Prostate gland (tissue), 2 donors: ENCODE measurements around the gene SATB1. TPM values are rescaled to one million over a fixed set of nuclear protein-coding genes. Genes with fewer than 3 reads are reported as not detected.
A peak's percentile ranks its signal among the peaks of the same experiment; 100 is the strongest.

Experiments
- DNase-seq: peaks from one replicate; pipeline ENCODE4 v3.0.0-alpha.2; 2019; ENCODE audit warnings: low spot score
- H3K27ac ChIP-seq, 2 donors: fragments of 200-600 bp; sonication (generic); 2 replicates each; pipeline ENCODE4 v1.5.1; 2017 to 2019
- H3K27me3 ChIP-seq: fragments of 200-600 bp; sonication (generic); replicated peaks from 2 replicates; pipeline ENCODE4 v1.5.1; 2019; ENCODE audit not compliant: insufficient read depth
- H3K36me3 ChIP-seq, 2 donors: fragments of 200-600 bp; sonication (generic); 1 replicate in 1 of 2; 2 replicates in 1 of 2; pipeline versions ENCODE4 v1.5.1 to v1.8.1; 2017 to 2019
- H3K4me1 ChIP-seq: fragments of 200-600 bp; sonication (generic); replicated peaks from 2 replicates; pipeline ENCODE4 v1.5.1; 2019
- H3K4me3 ChIP-seq, 2 donors: fragments of 200-600 bp; sonication (generic); 2 replicates each; pipeline ENCODE4 v1.5.1; 2017 to 2019
- H3K9me3 ChIP-seq: fragments of 200-600 bp; sonication (generic); 2 replicates; pipeline ENCODE4 v1.5.1; 2017
- POLR2A ChIP-seq: fragments of 450-650 bp; IDR thresholded peaks from one replicate; pipeline ENCODE4 v1.6.1; 2016; ENCODE audit warnings: antibody characterized with exemption, mild to moderate bottlenecking
- POLR2AphosphoS5 ChIP-seq: sonication (generic); formaldehyde crosslinking; IDR thresholded peaks from one replicate; pipeline ENCODE4 v1.6.1; 2017; ENCODE audit warnings: antibody characterized with exemption
- WGBS: methylation state at CpG from one replicate; pipeline ENCODE4 v1.1.5; 2018; 5-methylcytosine and 5-hydroxymethylcytosine counted together
- intact Hi-C: fragments of 100-400 bp; cut with DNase I; formaldehyde crosslinking; loops from one replicate; pipeline ENCODE4 v1.14.2; 2022
- total RNA-seq, 2 donors: library from RNA; depleted of rRNA; stranded (reverse); fragments of >200 nt; gene quantifications; one replicate each; pipeline ENCODE4 v1.1.0, GENCODE V29; 2016
- TF ChIP-seq, protein P1 (sequence below), 4 experiments: fragments of 200-600 bp in 2 of 4; fragments of 450-650 bp in 2 of 4; sonication (generic) in 2 of 4; IDR thresholded peaks; 1 replicate in 3 of 4; 2 replicates in 1 of 4; pipeline ENCODE4 v1.5.1; 2016 to 2019; ENCODE audit warnings: antibody characterized with exemption in 4 of 4, mild to moderate bottlenecking in 2 of 4, moderate library complexity in 2 of 4

Gene SATB1
- total RNA-seq, 2 donors from 2014 or later, result 51.7 to 62.2 TPM

DNA sequence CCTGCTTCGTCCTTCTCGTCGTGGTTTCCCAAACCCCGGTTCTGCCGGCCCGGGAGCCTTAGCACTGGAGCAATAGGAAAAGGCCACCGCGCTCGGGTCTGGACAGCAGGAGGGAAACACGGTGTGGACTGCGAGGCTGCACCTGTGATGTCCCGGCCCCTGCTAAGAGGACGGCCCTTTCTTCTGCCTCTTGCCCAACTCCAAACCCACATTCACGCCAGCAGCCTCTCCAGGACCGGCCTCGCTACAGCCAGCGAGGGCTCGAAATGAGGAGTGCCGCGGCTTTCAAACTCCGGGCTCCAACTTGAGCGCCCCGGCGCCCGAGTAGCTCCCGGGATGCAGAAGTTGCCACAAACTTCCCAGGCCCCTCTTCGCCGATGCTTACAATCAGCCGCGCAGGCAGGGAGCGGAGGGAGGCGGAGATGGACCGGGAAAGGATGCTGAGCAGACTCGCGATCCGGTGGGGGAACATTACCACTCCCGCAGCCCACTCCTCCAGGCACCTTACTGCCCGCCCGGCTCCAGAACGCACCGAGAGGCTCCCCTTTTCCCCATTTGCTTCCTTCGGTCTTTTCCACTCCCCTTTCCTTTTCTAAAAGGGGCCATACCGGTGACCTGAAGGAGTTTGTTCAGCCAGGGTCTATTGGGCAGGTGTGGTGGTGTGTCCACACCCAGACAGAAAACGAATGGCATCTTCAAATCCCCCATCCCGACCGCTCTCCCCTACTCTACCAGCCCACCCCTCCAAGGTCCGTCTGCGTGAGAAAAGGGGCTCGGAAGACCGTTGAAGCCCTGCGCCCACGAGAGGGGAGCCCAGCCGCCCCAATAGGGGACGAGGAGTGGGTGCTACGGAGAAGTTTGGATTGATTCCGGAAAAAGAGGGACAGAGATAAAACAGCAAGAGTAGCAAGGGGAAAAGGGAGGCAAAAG is 18.8 kb upstream of the SATB1 start:
- H3K27me3 ChIP-seq, result no peaks in the 10 kb centered on the region
- peak overlapping the region; percentile 68 to 73 for H3K27ac ChIP-seq
- peak overlapping the region; percentile 42 to 66 for H3K4me3 ChIP-seq
- intact Hi-C loops, result no loop called here
- H3K9me3 ChIP-seq, result no peaks in the 10 kb centered on the region
- TF ChIP-seq, protein P1, sequence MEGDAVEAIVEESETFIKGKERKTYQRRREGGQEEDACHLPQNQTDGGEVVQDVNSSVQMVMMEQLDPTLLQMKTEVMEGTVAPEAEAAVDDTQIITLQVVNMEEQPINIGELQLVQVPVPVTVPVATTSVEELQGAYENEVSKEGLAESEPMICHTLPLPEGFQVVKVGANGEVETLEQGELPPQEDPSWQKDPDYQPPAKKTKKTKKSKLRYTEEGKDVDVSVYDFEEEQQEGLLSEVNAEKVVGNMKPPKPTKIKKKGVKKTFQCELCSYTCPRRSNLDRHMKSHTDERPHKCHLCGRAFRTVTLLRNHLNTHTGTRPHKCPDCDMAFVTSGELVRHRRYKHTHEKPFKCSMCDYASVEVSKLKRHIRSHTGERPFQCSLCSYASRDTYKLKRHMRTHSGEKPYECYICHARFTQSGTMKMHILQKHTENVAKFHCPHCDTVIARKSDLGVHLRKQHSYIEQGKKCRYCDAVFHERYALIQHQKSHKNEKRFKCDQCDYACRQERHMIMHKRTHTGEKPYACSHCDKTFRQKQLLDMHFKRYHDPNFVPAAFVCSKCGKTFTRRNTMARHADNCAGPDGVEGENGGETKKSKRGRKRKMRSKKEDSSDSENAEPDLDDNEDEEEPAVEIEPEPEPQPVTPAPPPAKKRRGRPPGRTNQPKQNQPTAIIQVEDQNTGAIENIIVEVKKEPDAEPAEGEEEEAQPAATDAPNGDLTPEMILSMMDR (IDR thresholded peaks at IDR 0.05), result no peak
- TF ChIP-seq POLR2A (no peak), POLR2AphosphoS5 (no peak)
- H3K4me1 ChIP-seq, result no peaks in the 10 kb centered on the region
- WGBS, result 2% methylated on average over 56 of the region's 56 CpGs
- peak; percentile 10 for DNase-seq
- no peaks in the 10 kb centered on the region for H3K36me3 ChIP-seq

DNA sequence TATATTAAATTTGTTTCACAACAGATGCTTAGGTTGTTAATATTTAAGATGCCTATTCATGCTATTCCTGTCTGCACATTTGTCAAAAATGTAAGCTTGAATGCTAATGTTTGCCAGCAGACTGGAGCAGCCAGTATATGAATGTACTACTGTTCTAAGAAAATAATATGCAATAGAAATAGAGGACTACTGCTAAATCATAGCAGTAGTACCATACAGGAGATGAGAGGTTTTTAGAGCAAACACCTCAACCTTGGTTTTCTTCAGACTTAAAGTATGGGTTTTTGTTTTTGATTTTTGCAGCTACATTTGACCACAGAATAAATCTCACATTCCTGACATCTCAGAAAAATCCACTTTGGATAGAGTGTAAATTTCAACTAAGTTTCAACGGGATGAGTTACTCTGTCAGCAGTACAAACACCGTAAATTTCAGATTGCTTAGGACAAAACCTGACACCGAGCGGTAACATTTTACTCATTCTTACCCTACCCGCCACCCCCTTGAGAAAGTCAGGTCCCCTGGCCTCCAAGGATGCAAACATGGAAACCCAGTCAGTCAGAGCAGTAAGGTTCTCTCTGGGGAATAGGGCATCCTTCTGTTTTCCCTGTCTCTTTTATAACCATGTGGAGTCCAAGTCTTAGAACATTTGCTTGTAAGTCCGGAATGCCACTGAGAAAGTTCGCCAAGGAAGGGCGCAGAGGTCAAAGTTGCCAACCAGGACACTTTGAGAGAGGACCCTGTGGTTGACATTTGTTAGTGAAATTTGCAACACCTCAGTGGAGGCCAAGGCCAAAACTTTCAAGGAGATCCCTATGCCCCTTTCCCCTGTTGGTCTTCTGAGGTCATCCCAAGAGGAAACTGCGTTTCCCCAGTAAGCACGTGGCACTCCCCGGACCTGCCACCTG is 17.9 kb upstream of the SATB1 start:
- 50% methylated on average over 11 of the region's 11 CpGs for WGBS

DNA sequence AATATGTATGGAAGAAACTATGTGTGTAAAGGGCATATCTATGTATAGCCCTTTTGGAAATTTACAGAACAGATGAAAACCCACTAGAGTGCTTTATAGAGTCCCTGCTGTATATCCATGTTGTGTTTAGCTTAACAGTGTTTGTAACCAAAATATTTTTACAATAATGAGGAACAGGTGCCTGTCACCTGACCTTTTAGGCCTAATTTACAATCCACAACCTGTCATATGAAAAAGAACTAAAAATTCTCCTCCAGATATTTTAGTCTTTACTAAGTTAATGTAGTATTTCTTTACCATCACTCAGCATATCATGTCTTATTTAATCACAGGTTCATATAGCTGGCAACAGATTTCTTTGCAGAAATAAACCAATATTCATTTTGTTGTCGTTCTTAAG is 16.4 kb upstream of the SATB1 start:
- no peaks in the 10 kb centered on the region for H3K36me3 ChIP-seq
- H3K4me3 ChIP-seq, result no peak overlapping the region
- WGBS, result 87% methylated on average over 1 of the region's 1 CpG
- H3K27me3 ChIP-seq, result no peaks in the 10 kb centered on the region
- TF ChIP-seq, protein P1 (IDR thresholded peaks at IDR 0.05), result no peak
- TF ChIP-seq POLR2A (no peak), POLR2AphosphoS5 (no peak)
- H3K4me1 ChIP-seq, result no peaks in the 10 kb centered on the region
- H3K9me3 ChIP-seq, result no peaks in the 10 kb centered on the region
- no peak overlapping the region for H3K27ac ChIP-seq
- intact Hi-C loops, result no loop called here
- no peak for DNase-seq

More for the DNA sequence above, 17.9 kb upstream of the SATB1 start:
- no peak for DNase-seq
- Histone ChIP-seq H3K27ac (no peak overlapping the region), H3K4me1 (no peaks in the 10 kb centered on the region), H3K9me3 (no peaks in the 10 kb centered on the region), H3K4me3 (peak overlapping the region; percentile 42 to 66), H3K27me3 (no peaks in the 10 kb centered on the region), H3K36me3 (no peaks in the 10 kb centered on the region)
- intact Hi-C loops, result no loop called here
- TF ChIP-seq, protein P1 (IDR thresholded peaks at IDR 0.05), result no peak
- TF ChIP-seq POLR2A (no peak), POLR2AphosphoS5 (no peak)

DNA sequence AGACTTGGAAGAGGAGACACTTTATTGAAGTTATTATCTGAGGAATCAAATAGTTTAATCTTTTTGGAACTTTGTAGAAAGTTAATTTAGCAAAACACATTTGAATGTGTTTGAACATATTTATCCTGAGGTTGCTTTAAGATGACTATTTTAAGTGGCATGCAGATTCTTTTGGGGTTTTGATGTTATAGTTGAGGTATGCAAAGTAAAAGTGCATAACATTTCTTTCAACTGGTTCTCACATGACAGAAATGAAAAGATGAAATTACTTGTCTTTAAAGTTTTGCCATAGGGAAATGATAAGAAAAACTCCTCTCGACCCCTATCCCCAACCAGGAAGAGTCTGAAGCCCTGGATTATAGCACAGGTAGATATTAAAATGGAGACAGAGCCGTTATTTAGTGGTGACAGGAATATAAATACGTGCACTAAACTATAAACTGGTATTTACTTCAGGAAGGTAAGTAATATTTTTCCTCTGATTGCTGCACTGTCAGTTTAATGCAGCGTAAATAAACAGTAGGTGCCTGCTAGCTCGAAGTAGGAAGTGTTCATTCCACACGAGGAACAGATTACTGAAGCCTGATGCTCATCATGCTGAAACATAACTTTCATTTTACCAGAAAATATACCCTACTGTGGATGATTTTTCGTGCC is 15.1 kb upstream of the SATB1 start:
- Histone ChIP-seq H3K27ac (no peak overlapping the region), H3K36me3 (no peaks in the 10 kb centered on the region), H3K4me1 (no peaks in the 10 kb centered on the region), H3K27me3 (no peaks in the 10 kb centered on the region), H3K4me3 (no peak overlapping the region), H3K9me3 (no peaks in the 10 kb centered on the region)
- TF ChIP-seq POLR2A (no peak), POLR2AphosphoS5 (no peak)
- TF ChIP-seq, protein P1 (IDR thresholded peaks at IDR 0.05), result no peak
- WGBS, result 51% methylated on average over 7 of the region's 7 CpGs
- intact Hi-C loops, result no loop called here
- no peak for DNase-seq
